Hepatocyte (in vitro differentiated cells): ENCODE measurements around the gene COL4A1.

Source experiments
- EZH2 ChIP-seq: fragments of 200-600 bp; sonication (generic); IDR thresholded peaks from 2 replicates; pipeline ENCODE4 v1.6.1; 2016; ENCODE audit warnings: antibody characterized with exemption, mild to moderate bottlenecking, borderline replicate concordance
- TF ChIP-seq, protein P1 (sequence below): fragments of 200-600 bp; sonication (generic); IDR thresholded peaks from 2 replicates; pipeline ENCODE4 v1.5.1; 2016; ENCODE audit warnings: antibody characterized with exemption, mild to moderate bottlenecking; ENCODE audit not compliant: poor library complexity

DNA sequence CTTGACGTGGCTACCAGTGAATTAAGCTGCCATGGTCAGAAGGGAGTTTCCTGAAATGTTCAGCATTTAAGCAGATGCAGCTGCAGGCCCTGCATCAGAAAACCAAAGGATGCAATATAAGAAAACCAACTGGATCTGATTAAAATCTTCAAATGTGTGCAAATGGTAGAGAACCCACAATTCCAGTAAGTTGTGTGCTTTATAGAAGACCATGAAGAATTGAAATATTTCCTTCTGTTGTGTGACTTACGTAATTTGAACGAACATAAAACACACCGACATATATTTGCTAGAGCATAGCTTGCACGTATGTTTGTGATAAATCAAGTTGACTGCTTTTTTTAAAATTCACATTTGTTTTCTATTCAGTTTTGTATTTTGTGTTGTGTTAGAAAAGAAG lies 191.4 kb downstream of the COL4A1 start:
- TF ChIP-seq, protein P1, sequence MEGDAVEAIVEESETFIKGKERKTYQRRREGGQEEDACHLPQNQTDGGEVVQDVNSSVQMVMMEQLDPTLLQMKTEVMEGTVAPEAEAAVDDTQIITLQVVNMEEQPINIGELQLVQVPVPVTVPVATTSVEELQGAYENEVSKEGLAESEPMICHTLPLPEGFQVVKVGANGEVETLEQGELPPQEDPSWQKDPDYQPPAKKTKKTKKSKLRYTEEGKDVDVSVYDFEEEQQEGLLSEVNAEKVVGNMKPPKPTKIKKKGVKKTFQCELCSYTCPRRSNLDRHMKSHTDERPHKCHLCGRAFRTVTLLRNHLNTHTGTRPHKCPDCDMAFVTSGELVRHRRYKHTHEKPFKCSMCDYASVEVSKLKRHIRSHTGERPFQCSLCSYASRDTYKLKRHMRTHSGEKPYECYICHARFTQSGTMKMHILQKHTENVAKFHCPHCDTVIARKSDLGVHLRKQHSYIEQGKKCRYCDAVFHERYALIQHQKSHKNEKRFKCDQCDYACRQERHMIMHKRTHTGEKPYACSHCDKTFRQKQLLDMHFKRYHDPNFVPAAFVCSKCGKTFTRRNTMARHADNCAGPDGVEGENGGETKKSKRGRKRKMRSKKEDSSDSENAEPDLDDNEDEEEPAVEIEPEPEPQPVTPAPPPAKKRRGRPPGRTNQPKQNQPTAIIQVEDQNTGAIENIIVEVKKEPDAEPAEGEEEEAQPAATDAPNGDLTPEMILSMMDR, result no peak
- TF ChIP-seq EZH2, result no peak
